Ascending aorta (tissue), 2 donors: ENCODE results near the gene PABPC1L2B. TPM values are rescaled to one million over a fixed set of nuclear protein-coding genes. Genes with fewer than 3 reads are reported as not detected.
"Not testable (repeated sequence)": the region's sequence is repeated elsewhere in the genome, so short reads cannot be mapped to it uniquely, and the experiment has no call there.

ENCODE experiments used
- DNase-seq, 2 donors: peaks; one replicate each; pipeline ENCODE4 v3.0.0-alpha.2; 2019; ENCODE audit warnings: low spot score in 2 of 2
- H3K27ac ChIP-seq, 2 donors: fragments of 200-600 bp; sonication (generic); one replicate each; pipeline ENCODE4 v1.5.1; 2016 to 2017; ENCODE audit warnings: mild to moderate bottlenecking in 1 of 2
- H3K27me3 ChIP-seq: fragments of 200-600 bp; sonication (generic); one replicate; pipeline ENCODE4 v1.5.1; 2017
- H3K36me3 ChIP-seq, 2 donors: fragments of 200-600 bp; sonication (generic); one replicate each; pipeline ENCODE4 v1.5.1; 2016
- H3K4me1 ChIP-seq, 2 donors: fragments of 200-600 bp; sonication (generic); one replicate each; pipeline ENCODE4 v1.5.1; 2016 to 2017; ENCODE audit warnings: mild to moderate bottlenecking in 1 of 2
- H3K4me3 ChIP-seq, 2 donors: fragments of 200-600 bp; sonication (generic); one replicate each; pipeline ENCODE4 v1.5.1; 2016 to 2017; ENCODE audit warnings: mild to moderate bottlenecking in 1 of 2
- H3K9me3 ChIP-seq, 2 donors: fragments of 200-600 bp; sonication (generic); one replicate each; pipeline ENCODE4 v1.5.1; 2016
- CTCF ChIP-seq, 3 experiments: fragments of 200-600 bp in 2 of 3; fragments of 450-650 bp in 1 of 3; sonication (generic) in 2 of 3; IDR thresholded peaks; one replicate each; pipeline ENCODE4 v1.5.1; 2016 to 2019; ENCODE audit warnings: antibody characterized with exemption in 3 of 3, mild to moderate bottlenecking in 1 of 3, moderate library complexity in 1 of 3
- intact Hi-C: fragments of 100-400 bp; cut with DNase I; formaldehyde crosslinking; loops from one replicate; pipeline ENCODE4 v1.15.1; 2023
- total RNA-seq: library from RNA; depleted of rRNA; stranded (reverse); fragments of >200 nt; gene quantifications from one replicate; pipeline ENCODE4 v1.1.0, GENCODE V29; 2016

Gene PABPC1L2B
- total RNA-seq, result not detected

- H3K27ac ChIP-seq, intact Hi-C loops, H3K27me3 ChIP-seq, DNase-seq, H3K36me3 ChIP-seq, H3K4me1 ChIP-seq, H3K9me3 ChIP-seq, H3K4me3 ChIP-seq: not testable (repeated sequence)
Observed at GRCh38 chrX:73002733-73003132, at the start of gene PABPC1L2B. Gene PABPC1L2B, plus strand, starts transcription at chrX:73002939. Its CDS starts 704 bp downstream, at chrX:73003643.

- intact Hi-C loops, H3K4me3 ChIP-seq, H3K9me3 ChIP-seq, H3K27me3 ChIP-seq, H3K4me1 ChIP-seq, H3K36me3 ChIP-seq, DNase-seq, H3K27ac ChIP-seq: not testable (repeated sequence)
Observed at GRCh38 chrX:72959971-72960370, 42.8 kb upstream of the PABPC1L2B start.

GRCh38 chrX:72971859-72972258 lies 30.9 kb upstream of the PABPC1L2B start:
- H3K36me3 ChIP-seq, H3K4me3 ChIP-seq, H3K4me1 ChIP-seq, H3K9me3 ChIP-seq, DNase-seq, H3K27me3 ChIP-seq, intact Hi-C loops, H3K27ac ChIP-seq: not testable (repeated sequence)

- H3K36me3 ChIP-seq, H3K4me3 ChIP-seq, H3K27ac ChIP-seq, intact Hi-C loops, H3K27me3 ChIP-seq, H3K9me3 ChIP-seq, H3K4me1 ChIP-seq, DNase-seq: not testable (repeated sequence)
Observed at GRCh38 chrX:72974885-72975284, 27.9 kb upstream of the PABPC1L2B start.

- H3K27me3 ChIP-seq, H3K36me3 ChIP-seq, H3K9me3 ChIP-seq, H3K4me3 ChIP-seq, H3K27ac ChIP-seq, DNase-seq, H3K4me1 ChIP-seq, intact Hi-C loops: not testable (repeated sequence)
Observed at GRCh38 chrX:72980894-72981469, 21.8 kb upstream of the PABPC1L2B start.

GRCh38 chrX:73004032-73004431 lies 1.3 kb downstream of the PABPC1L2B start:
- H3K36me3 ChIP-seq, H3K4me1 ChIP-seq, DNase-seq, H3K27ac ChIP-seq, H3K4me3 ChIP-seq, H3K9me3 ChIP-seq, intact Hi-C loops, H3K27me3 ChIP-seq: not testable (repeated sequence)

- Histone ChIP-seq H3K27ac (no peak overlapping the region), H3K36me3 (no peaks in the 10 kb centered on the region), H3K4me1 (no peaks in the 10 kb centered on the region), H3K27me3 (no peaks in the 10 kb centered on the region), H3K4me3 (no peak overlapping the region), H3K9me3 (peaks cover 0 to 6% of the 10 kb centered on the region in 2 donors)
- no peak for DNase-seq
- TF ChIP-seq CTCF (IDR thresholded peaks at IDR 0.05), result no peak
- intact Hi-C loops, result no loop called here
Observed at GRCh38 chrX:73021361-73022092, 18.8 kb downstream of the PABPC1L2B start.

- H3K27ac ChIP-seq, H3K4me1 ChIP-seq, H3K27me3 ChIP-seq, H3K36me3 ChIP-seq, intact Hi-C loops, DNase-seq, H3K4me3 ChIP-seq, H3K9me3 ChIP-seq: not testable (repeated sequence)
Observed at GRCh38 chrX:73022093-73022445, 19.3 kb downstream of the PABPC1L2B start.

- intact Hi-C loops, result no loop called here
- H3K4me1 ChIP-seq, result no peaks in the 10 kb centered on the region
- DNase-seq, result no peak
- no peak overlapping the region for H3K27ac ChIP-seq
- no peaks in the 10 kb centered on the region for H3K36me3 ChIP-seq
- H3K27me3 ChIP-seq, result no peaks in the 10 kb centered on the region
- no peak for TF ChIP-seq CTCF (IDR thresholded peaks at IDR 0.05)
- no peak overlapping the region for H3K4me3 ChIP-seq
- H3K9me3 ChIP-seq, result peaks cover 0 to 6% of the 10 kb centered on the region in 2 donors
Observed at GRCh38 chrX:73028876-73029275, 26.1 kb downstream of the PABPC1L2B start.

Other genes with a start within 250 kb of the PABPC1L2B start
- gene DMRTC1B, start 226.0 kb upstream of the PABPC1L2B start, total RNA-seq, result not detected
- not detected for gene FAM236B, start 220.3 kb upstream of the PABPC1L2B start, total RNA-seq
- not detected for gene FAM236D, start 194.7 kb upstream of the PABPC1L2B start, total RNA-seq
- gene FAM236C, start 90.3 kb upstream of the PABPC1L2B start, total RNA-seq, result not detected
- gene FAM236A, start 64.7 kb upstream of the PABPC1L2B start, total RNA-seq, result not detected
- gene DMRTC1, start 59.1 kb upstream of the PABPC1L2B start, total RNA-seq, result not detected
- gene PABPC1L2A, start 76.6 kb downstream of the PABPC1L2B start, total RNA-seq, result not detected
- gene NAP1L2, start 211.9 kb downstream of the PABPC1L2B start, total RNA-seq, result 0.11 TPM